Natural killer cell (primary cell): ENCODE results near the gene CEP112. TPM values are rescaled to one million over a fixed set of nuclear protein-coding genes. Genes with fewer than 3 reads are reported as not detected.

Experiments used
- ATAC-seq, 3 donors: fragments of 150-1000 bp in 2 of 3; fragments of 200-7000 bp in 1 of 3; cut with Tn5 transposase; 1 replicate in 1 of 3; 2 replicates in 2 of 3; pipeline ENCODE4 v1.10.0; 2021; ENCODE audit warnings: mild to moderate bottlenecking in 2 of 3, moderate library complexity in 2 of 3
- DNase-seq, 2 donors: peaks; one replicate each; pipeline versions ENCODE4 v3.0.0 to v3.0.0-alpha.2; 2013 to 2021; ENCODE audit warnings: mixed read lengths in 1 of 2
- H3K27ac ChIP-seq: one replicate; pipeline ENCODE4 v1.5.1; 2013; ENCODE audit warnings: mild to moderate bottlenecking, low read length
- H3K27me3 ChIP-seq: one replicate; pipeline ENCODE4 v1.6.1; 2013; ENCODE audit warnings: low read length; ENCODE audit not compliant: control insufficient read depth, insufficient read depth
- H3K36me3 ChIP-seq: one replicate; pipeline ENCODE4 v1.6.1; 2013; ENCODE audit warnings: low read length; ENCODE audit not compliant: control insufficient read depth, insufficient read depth
- H3K4me1 ChIP-seq: one replicate; pipeline ENCODE4 v1.6.1; 2013; ENCODE audit warnings: low read length; ENCODE audit not compliant: control insufficient read depth, insufficient read depth
- H3K4me3 ChIP-seq: one replicate; pipeline ENCODE4 v1.5.1; 2013; ENCODE audit warnings: low read length
- H3K9me3 ChIP-seq: one replicate; pipeline ENCODE4 v1.6.1; 2013; ENCODE audit warnings: low read length; ENCODE audit not compliant: control insufficient read depth, insufficient read depth
- H3K27ac Mint-ChIP-seq, 2 donors: one replicate each; pipeline ENCODE4 v1.8.0; 2022; ENCODE audit warnings: mild to moderate bottlenecking in 2 of 2, mixed read lengths in 2 of 2, moderate library complexity in 1 of 2
- H3K27me3 Mint-ChIP-seq, 2 donors: one replicate each; pipeline ENCODE4 v1.8.0; 2022; ENCODE audit warnings: low read depth in 2 of 2, mixed read lengths in 2 of 2
- H3K36me3 Mint-ChIP-seq: one replicate; pipeline ENCODE4 v1.8.0; 2022; ENCODE audit warnings: mixed read lengths
- H3K4me1 Mint-ChIP-seq, 2 donors: one replicate each; pipeline ENCODE4 v1.8.0; 2022; ENCODE audit warnings: mixed read lengths in 2 of 2
- H3K4me3 Mint-ChIP-seq: one replicate; pipeline ENCODE4 v1.8.0; 2022; ENCODE audit warnings: mild to moderate bottlenecking, moderate library complexity, mixed read lengths
- H3K9me3 Mint-ChIP-seq, 2 donors: one replicate each; pipeline ENCODE4 v1.8.0; 2022; ENCODE audit warnings: mixed read lengths in 2 of 2
- WGBS: methylation state at CpG from one replicate; pipeline ENCODE4 v1.1.7; 2013; ENCODE audit warnings: missing lambda C conversion rate; ENCODE audit not compliant: insufficient coverage; 5-methylcytosine and 5-hydroxymethylcytosine counted together
- intact Hi-C: fragments of 100-400 bp; cut with micrococcal nuclease; formaldehyde crosslinking; loops from one replicate; pipeline ENCODE4 v1.14.2; 2022
- total RNA-seq, 4 donors: library from RNA; stranded (reverse); fragments of 120-200 nt in 1 of 4; gene quantifications; one replicate each; pipeline versions ENCODE4 v1.2.3 to v1.2.4, GENCODE V29; 2013 to 2022
- TF ChIP-seq, protein P1 (sequence below): fragments of 200-600 bp; IDR thresholded peaks from one replicate; pipeline ENCODE4 v1.8.0; 2022; ENCODE audit warnings: antibody characterized with exemption

Gene CEP112
- total RNA-seq, 3 donors from 2014 or later (not counting 1 experiment from before 2014, with no cell fraction given), result 0.60 to 1.1 (median 0.85) TPM

DNA sequence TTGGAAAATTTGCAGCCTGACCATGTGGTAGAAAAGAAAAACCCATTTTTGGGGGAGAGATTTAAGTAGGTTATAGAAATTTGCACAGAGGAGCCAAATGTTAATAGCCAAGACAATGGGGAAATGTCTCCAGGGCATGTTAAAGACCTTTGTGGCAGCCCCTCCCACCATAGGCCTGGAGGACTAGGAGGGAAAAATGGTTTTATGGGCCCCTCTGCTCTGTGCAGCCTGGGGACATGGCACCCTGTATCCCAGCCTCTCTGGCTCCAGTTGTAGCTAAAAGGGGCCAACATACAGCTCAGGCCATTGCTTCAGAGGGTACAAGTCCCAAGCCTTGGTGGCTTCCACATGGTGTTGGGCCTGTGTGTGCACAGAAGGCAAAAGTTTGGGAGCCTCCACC is 384.6 kb downstream of the CEP112 start:
- Mint-ChIP-seq H3K27ac (no peak overlapping the region), H3K36me3 (peaks cover 7% of the 10 kb centered on the region), H3K9me3 (peaks cover 3 to 17% of the 10 kb centered on the region in 2 donors), H3K4me1 (no peaks in the 10 kb centered on the region), H3K4me3 (no peak overlapping the region), H3K27me3 (peaks cover 7 to 9% of the 10 kb centered on the region in 2 donors)
- Histone ChIP-seq H3K27ac (no peak overlapping the region), H3K27me3 (no peaks in the 10 kb centered on the region), H3K4me3 (no peak overlapping the region), H3K9me3 (peaks cover 8% of the 10 kb centered on the region), H3K4me1 (no peaks in the 10 kb centered on the region), H3K36me3 (no peaks in the 10 kb centered on the region)
- ATAC-seq (no peak), DNase-seq (no peak)
- TF ChIP-seq, protein P1, sequence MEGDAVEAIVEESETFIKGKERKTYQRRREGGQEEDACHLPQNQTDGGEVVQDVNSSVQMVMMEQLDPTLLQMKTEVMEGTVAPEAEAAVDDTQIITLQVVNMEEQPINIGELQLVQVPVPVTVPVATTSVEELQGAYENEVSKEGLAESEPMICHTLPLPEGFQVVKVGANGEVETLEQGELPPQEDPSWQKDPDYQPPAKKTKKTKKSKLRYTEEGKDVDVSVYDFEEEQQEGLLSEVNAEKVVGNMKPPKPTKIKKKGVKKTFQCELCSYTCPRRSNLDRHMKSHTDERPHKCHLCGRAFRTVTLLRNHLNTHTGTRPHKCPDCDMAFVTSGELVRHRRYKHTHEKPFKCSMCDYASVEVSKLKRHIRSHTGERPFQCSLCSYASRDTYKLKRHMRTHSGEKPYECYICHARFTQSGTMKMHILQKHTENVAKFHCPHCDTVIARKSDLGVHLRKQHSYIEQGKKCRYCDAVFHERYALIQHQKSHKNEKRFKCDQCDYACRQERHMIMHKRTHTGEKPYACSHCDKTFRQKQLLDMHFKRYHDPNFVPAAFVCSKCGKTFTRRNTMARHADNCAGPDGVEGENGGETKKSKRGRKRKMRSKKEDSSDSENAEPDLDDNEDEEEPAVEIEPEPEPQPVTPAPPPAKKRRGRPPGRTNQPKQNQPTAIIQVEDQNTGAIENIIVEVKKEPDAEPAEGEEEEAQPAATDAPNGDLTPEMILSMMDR, result no peak
- intact Hi-C loops, result no loop called here

DNA sequence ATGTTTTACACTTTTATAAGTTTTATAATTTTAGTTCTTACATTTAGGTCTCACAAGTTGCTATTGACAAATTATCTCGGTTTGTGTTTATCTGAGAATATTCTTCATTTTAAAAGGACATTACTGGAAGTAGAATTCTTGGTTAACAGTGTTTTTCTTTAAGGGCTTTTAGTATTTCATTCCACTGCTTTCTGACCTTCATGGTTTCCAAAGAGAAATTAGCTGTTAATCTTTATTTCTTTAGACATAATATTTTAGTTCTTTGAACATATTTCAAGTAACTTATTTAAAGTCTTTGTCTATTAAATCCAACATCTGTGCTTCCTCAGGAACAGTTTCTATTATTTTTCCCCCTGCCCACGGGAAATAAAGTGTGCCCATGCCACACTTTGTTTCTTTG is 390.4 kb downstream of the CEP112 start:
- no peak overlapping the region for H3K27ac ChIP-seq
- intact Hi-C loops, result no loop called here
- Mint-ChIP-seq H3K4me1 (no peaks in the 10 kb centered on the region), H3K27me3 (peaks cover 6 to 13% of the 10 kb centered on the region in 2 donors), H3K4me3 (no peak overlapping the region), H3K9me3 (peaks cover 3% of the 10 kb centered on the region in 2 donors), H3K27ac (no peak overlapping the region), H3K36me3 (peaks cover 13% of the 10 kb centered on the region)
- H3K4me3 ChIP-seq, result no peak overlapping the region
- H3K36me3 ChIP-seq, result no peaks in the 10 kb centered on the region
- H3K27me3 ChIP-seq, result no peaks in the 10 kb centered on the region
- no peak for ATAC-seq
- no peak for DNase-seq
- H3K9me3 ChIP-seq, result no peaks in the 10 kb centered on the region
- WGBS, result 50% methylated on average over 1 of the region's 2 CpGs
- H3K4me1 ChIP-seq, result no peaks in the 10 kb centered on the region
- TF ChIP-seq, protein P1, result no peak

DNA sequence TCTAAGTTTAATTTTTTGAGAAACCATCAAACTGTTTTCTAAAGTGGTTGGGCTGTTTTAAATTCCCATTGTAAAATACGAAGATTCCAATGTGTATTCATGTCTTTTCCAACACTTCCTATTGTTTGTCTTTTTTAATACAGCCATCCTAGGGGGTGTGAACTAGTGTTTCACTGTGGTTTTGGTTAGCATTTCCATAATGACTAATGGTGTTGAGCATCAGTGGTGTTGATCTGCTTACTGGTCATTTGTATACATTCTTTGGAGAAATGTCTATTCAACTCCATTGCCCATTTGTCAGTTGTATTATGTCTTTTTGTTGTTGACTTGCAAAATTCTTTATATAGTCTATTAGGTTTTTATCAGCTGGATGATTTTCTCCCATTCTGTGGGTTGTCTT is 391.3 kb downstream of the CEP112 start:
- Mint-ChIP-seq H3K27me3 (peaks cover 8 to 13% of the 10 kb centered on the region in 2 donors), H3K4me3 (no peak overlapping the region), H3K36me3 (peaks cover 13% of the 10 kb centered on the region), H3K27ac (no peak overlapping the region), H3K9me3 (peaks cover 2 to 3% of the 10 kb centered on the region in 2 donors), H3K4me1 (no peaks in the 10 kb centered on the region)
- Histone ChIP-seq H3K9me3 (no peaks in the 10 kb centered on the region), H3K36me3 (no peaks in the 10 kb centered on the region), H3K4me1 (no peaks in the 10 kb centered on the region), H3K27me3 (no peaks in the 10 kb centered on the region), H3K4me3 (no peak overlapping the region), H3K27ac (no peak overlapping the region)
- TF ChIP-seq, protein P1, result no peak
- ATAC-seq (no peak), DNase-seq (no peak)
- WGBS, result no CpG with 5 or more reads among the region's 1 CpG
- intact Hi-C loops, result no loop called here

DNA sequence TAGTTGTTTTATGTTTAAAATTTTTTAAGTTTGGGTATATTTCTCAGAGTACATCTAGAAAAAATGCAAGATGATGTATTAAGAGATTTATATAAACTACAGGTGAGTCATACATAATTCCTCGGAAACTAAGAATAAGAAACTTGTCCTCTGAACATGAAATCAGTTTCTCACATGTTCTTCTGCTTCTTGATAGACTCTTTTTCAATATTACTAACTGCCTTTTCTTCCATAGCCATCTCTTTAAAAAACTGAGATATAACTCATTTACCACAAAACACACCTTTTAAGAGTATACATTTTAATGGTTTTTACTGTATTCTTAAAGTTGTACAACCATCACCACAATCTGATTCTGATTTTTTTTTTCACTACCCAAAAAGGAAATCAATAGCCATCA is 392.1 kb downstream of the CEP112 start:
- DNase-seq, result no peak
- no peak for ATAC-seq
- TF ChIP-seq, protein P1, result no peak
- Histone ChIP-seq H3K9me3 (no peaks in the 10 kb centered on the region), H3K4me1 (no peaks in the 10 kb centered on the region), H3K4me3 (no peak overlapping the region), H3K27me3 (no peaks in the 10 kb centered on the region), H3K36me3 (no peaks in the 10 kb centered on the region), H3K27ac (no peak overlapping the region)
- Mint-ChIP-seq H3K27me3 (peaks cover 5 to 17% of the 10 kb centered on the region in 2 donors), H3K27ac (no peak overlapping the region), H3K36me3 (peaks cover 13% of the 10 kb centered on the region), H3K4me1 (no peaks in the 10 kb centered on the region), H3K4me3 (no peak overlapping the region), H3K9me3 (peaks cover 2 to 3% of the 10 kb centered on the region in 2 donors)
- intact Hi-C loops, result no loop called here
- 100% methylated on average over 1 of the region's 1 CpG for WGBS
